HG03039 (cell line): ENCODE data around the gene TMEFF2.

ENCODE experiments used
- ATAC-seq: cut with Tn5 transposase; IDR thresholded peaks from one replicate; pipeline ENCODE4 v1.9.1; 2021; ENCODE audit warnings: mild to moderate bottlenecking, moderate library complexity; ENCODE audit not compliant: unreplicated experiment

Gene TMEFF2

DNA sequence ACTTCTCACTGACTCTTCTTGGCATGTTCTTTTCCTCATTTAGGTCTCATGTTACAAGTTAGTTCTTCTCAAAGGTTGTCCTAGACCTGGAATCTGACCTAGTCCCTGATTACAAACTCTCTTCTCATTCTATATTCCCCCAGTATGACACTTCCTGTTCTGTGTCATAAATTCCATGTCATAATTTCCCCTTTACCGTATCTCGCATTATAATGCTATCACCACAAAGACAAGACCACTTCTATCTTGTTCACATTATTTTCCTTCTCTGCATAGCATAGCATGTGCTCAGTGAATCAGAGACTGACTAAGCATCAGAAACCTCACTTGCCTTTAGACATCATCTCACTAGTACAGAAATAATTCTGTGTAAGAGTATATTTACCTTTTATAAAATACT lies 284.2 kb downstream of the TMEFF2 start:
- ATAC-seq: no peak

DNA sequence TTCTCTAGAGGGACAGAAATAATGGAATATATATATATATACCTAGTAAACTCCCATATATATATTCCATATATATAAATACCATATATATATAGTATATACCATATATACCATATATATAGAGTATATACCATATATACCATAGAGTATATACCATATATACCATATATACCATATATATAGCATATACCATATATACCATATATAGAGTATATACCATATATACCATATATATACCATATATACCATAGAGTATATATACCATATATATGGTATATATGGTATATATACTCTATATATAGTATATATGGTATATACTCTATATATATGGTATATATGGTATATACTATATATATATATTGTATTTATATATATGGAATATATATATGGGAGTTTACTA lies 285.9 kb downstream of the TMEFF2 start:
- no peak for ATAC-seq

DNA sequence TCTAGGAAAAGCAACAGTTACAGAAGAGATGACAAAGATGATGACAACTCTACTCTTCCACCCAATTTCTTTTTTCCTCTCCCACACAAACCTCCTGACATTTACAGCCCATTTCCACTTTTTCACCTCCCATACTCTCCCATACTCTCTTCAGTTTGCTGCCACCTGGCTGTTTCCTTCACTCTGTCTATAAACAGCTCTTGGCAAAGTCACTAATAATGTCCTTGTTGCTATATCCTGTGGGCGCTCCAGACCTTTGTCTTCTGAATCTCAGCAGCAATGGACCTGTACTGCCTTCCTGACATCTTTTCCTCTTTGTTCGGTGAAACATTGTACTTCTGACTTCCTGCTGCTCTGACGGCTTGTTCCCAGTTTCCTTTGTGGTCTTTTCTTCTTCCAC lies 287.2 kb downstream of the TMEFF2 start:
- no peak for ATAC-seq

DNA sequence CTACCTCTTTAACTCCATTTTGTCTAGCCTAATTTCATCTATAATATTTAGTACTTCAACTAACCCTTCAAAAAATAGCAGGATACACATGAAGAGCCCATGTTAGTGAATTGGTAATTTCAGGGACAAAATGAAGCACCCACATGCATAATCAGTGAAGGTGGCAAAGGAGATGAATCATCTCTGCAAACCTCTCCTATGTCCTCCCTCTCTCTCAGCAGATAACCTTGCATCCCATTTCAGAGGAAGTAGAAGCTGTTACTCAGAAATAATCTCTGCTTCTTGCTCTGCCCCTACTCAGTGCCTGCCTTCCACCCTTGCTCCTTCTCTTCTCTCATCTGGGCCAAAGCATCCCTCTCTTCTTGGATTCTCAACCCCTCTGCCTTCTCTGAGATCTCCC lies 287.6 kb downstream of the TMEFF2 start:
- no peak for ATAC-seq

DNA sequence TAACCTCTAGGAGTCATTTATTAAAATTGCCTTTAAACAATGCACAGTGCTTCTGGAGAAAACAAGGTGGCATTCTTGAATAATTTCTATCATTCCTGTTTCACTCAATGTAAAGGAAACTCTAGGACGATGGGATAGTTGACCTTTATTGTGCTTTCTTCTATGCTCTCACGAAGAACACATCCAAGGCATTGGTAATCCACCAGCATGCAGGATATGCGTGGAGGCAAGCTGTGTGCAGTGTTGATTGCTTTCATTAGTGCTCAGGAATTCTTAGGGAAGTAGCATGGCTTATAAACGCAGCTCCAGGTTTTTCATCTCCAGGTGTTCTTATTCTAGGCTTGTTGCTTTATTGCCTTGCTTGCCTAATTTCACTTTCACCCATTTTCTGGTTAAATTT lies 289.4 kb downstream of the TMEFF2 start:
- no peak for ATAC-seq

DNA sequence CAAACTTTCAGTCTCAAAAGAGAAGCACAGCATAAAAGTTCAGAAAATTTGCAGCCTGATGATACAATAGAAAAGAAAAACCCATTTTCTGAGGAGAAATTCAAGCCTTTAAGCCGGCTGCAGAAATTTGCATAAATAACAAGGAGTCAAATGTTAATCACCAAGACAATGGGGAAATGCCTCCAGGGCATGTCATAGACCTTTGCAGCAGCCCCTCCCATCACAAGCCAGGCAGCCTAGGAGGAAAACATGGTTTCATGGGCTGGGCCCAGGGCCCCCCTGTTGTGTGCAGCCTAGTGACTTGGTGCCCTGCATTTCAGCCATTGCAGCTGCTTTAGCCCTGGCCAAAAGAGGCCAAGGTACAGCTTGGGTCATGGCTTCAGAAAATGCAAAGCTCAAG lies 293.7 kb downstream of the TMEFF2 start:
- no peak for ATAC-seq

DNA sequence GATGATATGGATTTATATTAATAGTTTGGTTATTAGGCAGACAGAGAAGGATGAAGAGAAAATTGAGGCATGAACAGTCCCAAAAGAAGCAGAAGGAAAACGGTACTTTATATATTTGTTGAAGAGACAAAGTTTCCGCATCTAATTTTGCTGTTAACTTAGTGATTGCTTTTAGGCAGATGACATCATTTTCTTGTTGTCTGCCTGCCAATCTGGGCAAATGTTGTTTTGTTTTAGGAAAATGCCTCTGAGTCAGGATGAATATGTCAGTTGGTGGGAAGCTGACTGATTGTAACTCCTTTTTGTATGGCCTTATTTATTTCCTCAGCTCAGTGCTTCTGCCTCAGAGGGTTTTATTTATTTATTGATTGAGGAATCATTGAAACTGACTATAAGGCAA lies 295.3 kb downstream of the TMEFF2 start:
- no peak for ATAC-seq
